VCaP (cell line): ENCODE measurements around the gene SPTLC1.

Source experiments
- H3K27ac ChIP-seq: fragments of 450-650 bp; 2 replicates; pipeline ENCODE4 v1.5.1; 2017
- CTCF ChIP-seq: fragments of 450-650 bp; conservative IDR thresholded peaks from 2 replicates; pipeline ENCODE4 v1.5.1; 2017; ENCODE audit warnings: mild to moderate bottlenecking, moderate library complexity

The SPTLC1 gene

DNA sequence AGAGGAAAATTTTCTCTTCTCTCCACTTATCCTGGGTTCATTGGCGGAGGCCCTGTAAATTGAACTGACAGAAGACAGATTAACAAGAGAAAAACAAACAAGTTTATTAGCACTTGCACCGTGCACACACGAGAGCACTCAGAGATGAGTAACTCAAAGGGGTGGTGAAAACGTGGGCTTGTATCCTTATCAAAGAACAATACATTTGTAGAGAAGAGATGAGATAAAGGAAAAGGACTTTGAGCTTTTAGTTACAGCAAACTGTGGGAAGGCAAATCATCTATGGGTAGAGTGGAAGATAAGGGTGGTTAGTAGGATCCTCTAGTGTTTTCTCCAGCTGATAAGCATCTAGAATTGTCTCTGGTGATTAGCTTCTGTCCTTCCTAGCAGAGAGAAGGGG lies 120.8 kb downstream of the SPTLC1 start:
- H3K27ac ChIP-seq = peak overlapping the region; percentile 60
- TF ChIP-seq CTCF = no peak

GRCh38 chr9:91992461-91993041 lies 122.7 kb downstream of the SPTLC1 start:
- H3K27ac ChIP-seq = no peak overlapping the region
- TF ChIP-seq CTCF = no peak

GRCh38 chr9:91991721-91992341 lies 123.4 kb downstream of the SPTLC1 start:
- TF ChIP-seq CTCF = no peak
- H3K27ac ChIP-seq = no peak overlapping the region

- no peak for TF ChIP-seq CTCF
- H3K27ac ChIP-seq = no peak overlapping the region
These were observed 129.0 kb downstream of the SPTLC1 start for GRCh38 chr9:91986248-91986647.

DNA sequence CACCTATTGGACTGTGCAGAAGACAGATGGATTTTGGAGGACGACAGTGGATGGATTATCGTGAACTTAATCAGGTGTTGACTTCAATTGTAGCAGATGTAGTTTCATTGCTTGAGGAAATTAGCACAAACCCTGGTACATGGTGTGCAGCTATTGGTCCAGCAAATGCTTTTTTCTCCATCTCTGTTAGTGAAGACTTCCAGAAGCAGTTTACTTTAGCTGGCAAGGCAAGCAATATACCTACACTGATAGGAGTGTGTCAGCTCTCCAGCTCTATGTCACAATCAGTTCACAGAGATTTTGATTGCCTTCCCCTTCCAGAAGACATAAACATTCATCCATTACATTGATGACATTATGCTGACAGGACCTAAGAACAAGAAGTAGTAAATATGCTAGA lies 129.5 kb downstream of the SPTLC1 start:
- TF ChIP-seq CTCF = no peak
- H3K27ac ChIP-seq = no peak overlapping the region
